HG02981 (cell line): Measurements from ENCODE around the gene KLHDC4.
"Not testable (repeated sequence)": the region's sequence is repeated elsewhere in the genome, so short reads cannot be mapped to it uniquely, and the experiment has no call there.

ENCODE experiments used
- ATAC-seq: cut with Tn5 transposase; IDR thresholded peaks from one replicate; pipeline ENCODE4 v1.9.1; 2021; ENCODE audit warnings: mild to moderate bottlenecking, moderate library complexity; ENCODE audit not compliant: unreplicated experiment

The KLHDC4 gene

DNA sequence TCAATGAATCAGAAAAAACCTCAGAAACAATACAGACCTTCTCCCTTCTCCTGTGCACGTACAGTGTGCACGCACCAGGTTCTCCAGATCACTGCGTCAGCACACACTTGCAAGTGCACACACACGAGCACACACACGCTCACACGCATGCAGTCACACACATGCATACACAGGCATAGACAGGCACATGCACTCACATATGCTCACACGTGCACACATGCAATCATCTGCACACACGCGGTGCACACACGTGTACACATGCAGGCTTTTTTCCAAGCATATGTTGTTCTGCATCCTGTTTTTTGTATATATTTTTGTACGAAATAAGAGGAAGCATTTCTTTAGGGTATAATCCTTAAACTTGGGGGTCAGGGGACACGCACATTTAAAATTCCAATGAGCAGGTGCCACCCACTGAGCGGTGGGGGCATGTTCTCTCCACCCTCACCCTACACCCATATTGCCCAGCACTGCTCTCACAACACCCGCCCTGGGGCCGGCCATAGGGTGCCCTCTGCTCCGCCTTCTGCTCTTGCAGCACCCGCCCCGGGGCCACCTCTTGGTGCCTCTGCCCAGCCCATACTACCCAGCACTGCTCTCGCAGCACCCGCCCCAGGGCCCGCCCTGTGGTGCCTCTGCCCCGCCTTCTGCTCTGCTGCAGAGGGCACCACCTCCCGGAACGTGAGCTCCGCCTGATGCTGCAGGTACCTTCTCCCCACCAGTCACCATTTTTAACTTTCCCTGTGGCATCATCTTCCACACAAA lies 20.9 kb downstream of the KLHDC4 start:
- no peak for ATAC-seq

DNA sequence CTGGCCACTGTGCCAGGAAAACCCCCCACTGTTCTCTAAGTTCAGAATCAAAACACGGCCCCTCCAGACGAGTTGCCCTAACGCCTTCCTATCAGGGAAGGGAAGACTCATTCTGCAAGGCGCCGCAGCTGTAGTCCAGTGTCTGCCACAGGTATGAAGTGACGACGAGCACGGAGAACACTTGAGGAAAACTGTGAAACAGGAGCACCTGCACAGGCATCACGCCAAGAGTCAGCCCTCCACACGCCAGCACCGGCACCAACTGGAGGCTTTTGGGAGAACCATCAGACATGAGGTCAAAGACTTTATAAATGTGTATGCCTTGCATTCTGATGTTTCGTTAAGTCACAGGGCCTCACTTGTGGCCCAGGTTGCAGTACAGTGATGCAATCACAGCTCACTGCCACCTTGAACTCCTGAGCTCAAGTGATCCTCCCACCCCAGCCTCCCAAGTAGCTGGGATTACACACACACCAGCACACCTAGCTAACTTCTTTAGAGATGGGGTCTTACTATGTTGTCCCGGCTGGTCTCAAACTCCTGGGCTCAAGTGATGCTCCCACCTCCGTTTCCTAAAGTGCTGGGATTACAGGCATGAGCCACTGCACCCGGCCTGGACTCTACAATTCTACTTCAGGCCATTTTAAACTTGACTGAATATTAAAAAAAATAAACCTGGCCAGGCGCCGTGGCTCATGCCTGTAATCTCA lies 22.9 kb downstream of the KLHDC4 start:
- ATAC-seq = no peak

- ATAC-seq = no peak
Observed at GRCh38 chr16:87741700-87742415, 23.9 kb downstream of the KLHDC4 start.

DNA sequence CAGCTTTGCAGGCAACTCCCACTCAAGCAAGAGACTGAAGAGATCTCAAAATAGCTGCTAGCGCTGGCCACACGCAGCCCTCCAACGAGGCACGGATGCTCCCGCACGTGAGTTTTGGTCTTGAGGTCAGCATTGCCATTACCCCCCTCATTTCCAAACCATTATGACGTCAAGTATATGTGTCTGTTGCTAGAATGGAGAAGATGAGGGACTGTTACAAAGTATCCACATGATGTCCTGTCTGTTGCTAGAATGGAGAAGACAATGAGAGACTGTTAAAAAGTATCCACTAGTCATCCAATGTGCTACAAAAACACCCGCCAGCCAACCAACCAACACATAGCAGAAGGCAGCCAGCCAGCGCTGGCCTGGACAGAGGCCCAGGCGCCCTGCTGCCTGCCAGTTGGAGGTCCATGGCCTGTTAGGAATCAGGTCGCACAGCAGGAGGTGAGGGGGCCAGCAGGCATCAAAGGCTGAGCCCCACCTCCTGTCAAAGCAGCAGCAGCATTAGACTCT lies 24.8 kb downstream of the KLHDC4 start:
- ATAC-seq = no peak

DNA sequence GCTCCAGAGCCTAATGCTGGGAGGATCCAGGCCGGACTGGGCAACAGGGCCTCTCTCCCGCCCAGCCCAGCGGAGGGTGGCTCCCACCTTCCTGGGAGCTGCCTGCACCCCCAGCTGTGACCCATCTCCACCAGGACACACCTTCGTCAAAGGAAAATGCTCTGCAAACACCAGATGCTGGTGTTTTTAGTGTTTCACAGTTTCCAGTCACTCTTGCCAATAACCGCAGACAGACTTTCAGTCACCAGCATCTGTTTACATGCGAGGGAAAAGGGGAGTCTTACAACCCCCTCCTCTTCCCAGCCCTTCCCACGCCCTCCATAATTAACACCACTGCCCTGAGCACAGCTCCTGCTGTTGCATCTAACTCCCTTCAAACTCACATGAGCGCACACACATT lies 25.3 kb downstream of the KLHDC4 start:
- no peak for ATAC-seq

DNA sequence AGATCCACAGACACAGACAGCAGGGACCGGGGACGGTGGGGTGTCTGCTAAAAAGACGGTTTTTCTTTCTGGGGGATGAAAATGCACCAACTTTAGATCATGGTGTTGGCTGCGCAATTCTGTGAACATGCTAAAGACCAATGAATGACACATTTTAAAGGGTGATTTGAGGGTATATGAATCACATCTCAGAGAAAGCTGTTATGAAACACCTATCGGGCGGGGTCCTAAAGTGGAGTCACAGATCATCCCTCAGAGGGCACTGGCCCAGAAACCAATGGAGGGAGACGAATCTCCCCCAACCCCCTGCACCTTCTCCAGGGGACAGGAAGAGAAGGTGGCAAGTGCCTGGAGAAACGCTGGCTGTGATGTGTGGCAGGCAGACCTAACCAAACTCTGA lies 26.0 kb downstream of the KLHDC4 start:
- ATAC-seq = no peak

- ATAC-seq = no peak
Observed at GRCh38 chr16:87736008-87736382, 29.8 kb downstream of the KLHDC4 start.

DNA sequence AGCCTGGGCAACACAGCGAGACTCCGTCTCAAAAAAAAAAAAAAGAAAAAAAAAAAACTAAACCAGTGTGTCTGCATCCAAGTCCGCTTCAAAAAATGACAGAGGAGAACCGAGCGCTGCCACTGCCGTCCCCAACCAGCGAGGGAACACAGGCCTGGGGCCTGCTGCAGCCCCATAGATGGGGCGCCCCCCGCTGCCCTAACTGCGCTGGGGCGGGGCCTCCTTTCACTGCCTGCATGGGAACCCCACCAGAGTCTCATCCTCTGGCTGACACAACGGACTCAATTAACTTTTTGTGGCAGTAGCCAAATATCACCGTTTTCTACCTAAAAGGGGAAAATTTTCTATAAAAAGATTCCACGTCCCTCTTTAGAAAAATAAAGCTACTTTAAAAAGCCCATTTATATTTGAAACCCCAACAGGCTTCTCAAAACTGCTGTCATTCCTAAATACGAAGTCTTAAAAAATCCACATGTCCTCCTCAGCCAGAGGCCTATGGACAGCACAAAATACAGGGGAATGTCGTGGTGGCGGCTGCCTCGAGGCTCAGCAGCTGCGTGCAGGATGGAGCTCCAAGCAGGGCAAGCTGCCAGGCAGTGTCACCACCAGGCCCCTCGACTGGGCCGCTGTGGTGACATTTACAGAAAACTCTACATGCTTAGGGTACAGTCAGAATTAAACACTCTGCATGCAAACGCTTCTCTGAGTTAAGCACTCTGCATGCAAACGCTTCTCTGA lies 30.3 kb downstream of the KLHDC4 start:
- no peak for ATAC-seq

- no peak for ATAC-seq
Observed at GRCh38 chr16:87734644-87735043, 31.1 kb downstream of the KLHDC4 start.

DNA sequence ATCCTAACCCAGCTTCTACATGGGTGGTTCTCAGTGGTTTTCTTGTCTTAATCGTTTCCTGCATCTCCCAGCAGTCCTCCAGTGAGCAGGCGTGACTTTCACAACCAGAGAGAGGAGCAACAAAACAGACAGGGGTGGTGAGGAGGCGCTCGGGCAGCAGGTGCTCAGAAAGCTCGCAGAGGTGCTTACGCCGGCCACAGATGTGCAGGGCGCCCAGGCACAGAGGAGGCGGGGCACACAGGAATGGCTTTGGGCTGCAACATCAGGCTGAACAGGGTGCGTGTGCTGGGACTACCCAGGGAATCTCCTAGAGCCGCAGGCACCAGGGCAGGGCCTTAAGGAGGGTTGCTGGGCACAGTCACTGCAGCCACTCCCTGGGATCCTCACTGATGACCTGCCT lies 32.6 kb downstream of the KLHDC4 start:
- no peak for ATAC-seq

GRCh38 chr16:87731607-87732006 lies 34.2 kb downstream of the KLHDC4 start:
- ATAC-seq = no peak

DNA sequence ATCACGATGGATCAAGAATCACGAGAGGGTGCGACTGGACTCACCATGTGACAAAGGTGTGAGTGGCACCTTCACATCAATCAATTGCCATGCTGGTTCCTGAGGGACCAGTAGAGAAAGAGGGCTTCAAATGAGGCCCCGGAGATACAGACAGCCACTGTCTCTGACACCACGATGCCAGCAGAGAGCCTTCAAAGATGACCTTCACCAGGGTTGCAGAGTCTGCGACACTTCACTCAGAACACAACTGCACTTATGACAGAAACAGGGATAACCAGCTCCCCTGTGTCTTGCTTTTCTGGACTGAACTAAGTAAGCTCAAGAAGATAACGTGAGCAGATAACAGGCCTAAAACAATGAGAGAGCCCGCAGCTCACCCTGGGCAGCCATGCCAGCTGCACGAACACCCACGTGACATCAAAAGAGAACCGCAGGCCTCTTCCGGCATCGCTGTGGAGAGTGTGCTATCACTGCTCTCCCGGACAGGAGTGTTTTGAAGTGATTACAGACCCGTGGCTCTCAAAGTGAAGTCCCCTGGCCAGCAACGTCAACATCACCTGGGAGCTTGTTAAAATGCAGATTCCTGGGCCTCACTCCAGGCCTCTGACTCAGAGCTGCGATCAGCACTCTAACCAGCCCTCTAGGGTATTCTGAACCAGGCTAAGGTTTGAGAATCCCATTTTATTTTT lies 36.4 kb downstream of the KLHDC4 start:
- ATAC-seq = no peak

DNA sequence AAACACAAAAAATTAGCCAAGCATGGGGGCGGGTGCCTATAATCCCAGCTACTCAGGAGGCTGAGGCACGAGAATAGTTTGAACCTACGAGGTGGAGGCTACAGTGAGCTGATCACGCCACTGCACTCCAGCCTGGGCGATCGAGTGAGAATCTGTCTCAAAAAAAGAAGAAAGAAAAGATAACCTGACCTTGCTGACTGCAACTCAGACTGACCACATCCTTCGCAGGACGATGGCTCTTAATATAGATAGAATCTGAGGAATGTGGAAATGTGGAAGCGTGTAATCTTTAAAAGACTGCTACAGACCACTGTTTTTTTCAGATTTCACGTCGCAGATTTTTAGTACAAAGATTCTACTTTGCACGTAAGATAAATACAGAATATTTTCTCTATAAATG lies 37.8 kb downstream of the KLHDC4 start:
- ATAC-seq = no peak

- ATAC-seq = no peak
Observed at GRCh38 chr16:87727346-87727745, 38.4 kb downstream of the KLHDC4 start.

GRCh38 chr16:87726577-87726976 lies 39.2 kb downstream of the KLHDC4 start:
- ATAC-seq = not testable (repeated sequence)

- ATAC-seq = no peak
Observed at GRCh38 chr16:87725596-87726235, 40.1 kb downstream of the KLHDC4 start.

- ATAC-seq = no peak
Observed at GRCh38 chr16:87724490-87725291, 41.1 kb downstream of the KLHDC4 start.

DNA sequence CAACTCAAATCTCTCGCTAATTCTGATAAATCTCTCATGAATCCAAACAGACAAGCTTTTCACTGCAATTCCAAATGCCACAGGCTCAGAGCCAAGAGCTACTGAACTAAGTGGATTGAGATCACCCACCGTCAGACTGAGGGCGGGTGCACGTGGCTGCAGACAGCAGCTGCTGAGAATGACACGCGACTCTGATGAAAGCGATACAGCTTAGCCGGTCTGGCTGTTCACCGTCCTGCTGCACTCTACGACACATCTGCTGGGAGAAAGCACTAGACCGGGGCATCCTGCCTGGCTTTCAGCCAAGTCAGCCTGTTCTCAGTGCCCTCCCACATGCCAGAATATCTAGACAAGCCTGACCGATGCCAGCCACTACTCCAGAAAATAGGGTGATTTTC lies 42.6 kb downstream of the KLHDC4 start:
- no peak for ATAC-seq

- no peak for ATAC-seq
Observed at GRCh38 chr16:87722590-87723225, 43.1 kb downstream of the KLHDC4 start.
